Stimulated activated naive CD4-positive, alpha-beta T cell treated with Interleukin-2 at 50 U/mL for 16 hours (primary cell): ENCODE data around the gene PGGT1B.

Source experiments
- DNase-seq: peaks from one replicate; lab custom pipeline; 2025; lab: John Stamatoyannopoulos, UW

The PGGT1B gene

DNA sequence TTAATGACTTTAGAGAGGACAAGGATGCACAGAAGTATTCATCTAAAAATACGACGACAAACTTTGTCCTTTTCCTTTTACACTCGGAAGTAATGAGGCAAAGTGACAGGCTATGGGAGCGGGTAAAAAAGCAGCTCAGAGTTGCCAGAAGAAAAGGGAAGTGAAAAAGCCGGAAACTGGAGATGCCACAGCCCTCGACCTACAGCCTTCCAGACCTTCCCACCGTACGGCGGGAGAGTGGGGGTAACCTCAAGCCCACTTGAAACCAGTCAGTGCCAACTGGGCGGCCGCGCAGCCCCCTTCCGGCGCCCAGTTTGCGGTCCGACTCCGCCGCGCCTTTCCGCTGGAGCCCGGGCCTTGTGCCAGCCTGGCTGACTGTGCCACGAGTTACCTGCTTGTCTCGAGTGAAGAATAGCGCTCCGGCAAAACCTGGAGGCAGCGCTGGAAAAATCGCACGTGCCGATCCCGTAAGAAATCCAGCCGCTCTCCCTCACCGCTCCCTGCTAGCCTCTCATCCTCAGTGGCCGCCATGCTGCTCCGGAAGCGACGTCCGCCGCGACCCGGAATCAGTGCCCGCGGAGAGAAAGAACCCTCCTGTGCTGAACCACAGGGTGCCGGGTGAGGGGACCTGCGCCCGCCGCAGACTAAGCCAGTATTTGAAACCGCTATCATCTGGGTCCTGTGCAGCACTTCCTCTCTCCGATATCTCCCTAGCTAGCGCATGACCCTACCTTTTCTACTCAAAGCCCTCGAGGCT is at the start of gene PGGT1B:
Gene PGGT1B, minus strand, starts transcription at position 557 of the 757 bp plus-strand sequence. Its CDS starts 26 bp downstream, at position 531.
- peak; percentile 62 for DNase-seq

GRCh38 chr5:115309751-115310370 is 47.2 kb upstream of the PGGT1B start:
- DNase-seq = no peak

DNA sequence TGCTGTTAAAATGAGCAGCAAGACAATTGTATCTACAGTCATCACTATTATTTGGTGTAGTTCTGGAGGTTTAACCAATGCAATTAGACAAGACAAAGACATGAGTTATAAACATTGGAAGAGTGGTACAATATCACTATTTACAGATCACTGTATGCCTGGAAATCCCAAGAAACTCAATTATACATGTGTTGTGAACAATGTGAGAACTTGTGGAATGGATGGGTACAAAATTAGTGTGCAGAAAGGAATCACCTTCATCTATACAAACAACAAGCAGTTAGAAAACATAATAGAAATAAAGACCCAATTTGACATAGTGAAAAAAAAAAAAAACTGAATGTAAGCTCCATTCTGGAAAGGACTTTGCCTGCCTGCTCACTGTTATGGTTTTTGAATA is 46.1 kb upstream of the PGGT1B start:
- no peak for DNase-seq

GRCh38 chr5:115306011-115306536 is 43.4 kb upstream of the PGGT1B start:
- no peak for DNase-seq

DNA sequence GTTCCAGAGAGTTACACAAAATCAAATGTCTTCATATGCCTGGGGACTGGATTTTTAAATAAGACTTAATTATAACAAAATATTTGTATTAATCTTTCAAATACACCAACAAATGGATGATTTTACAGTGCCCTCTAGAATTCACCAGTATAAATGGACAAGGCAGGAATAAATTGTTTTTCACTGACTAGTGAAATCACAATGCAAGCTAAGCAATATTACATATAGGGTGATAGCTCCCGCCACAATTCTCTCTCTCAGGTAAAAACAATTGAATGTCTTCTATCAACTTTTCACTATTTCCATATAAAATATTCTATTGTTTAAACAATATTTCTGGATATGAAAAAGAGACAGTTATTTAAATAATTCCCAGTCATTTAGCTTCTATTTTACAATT is 41.8 kb upstream of the PGGT1B start:
- no peak for DNase-seq

GRCh38 chr5:115298811-115299210 is 36.1 kb upstream of the PGGT1B start:
- no peak for DNase-seq

- DNase-seq = no peak
Measured at GRCh38 chr5:115297031-115297430, 34.4 kb upstream of the PGGT1B start.

GRCh38 chr5:115296124-115297022 is 33.7 kb upstream of the PGGT1B start, which contains the start of gene CCDC112:
TSS of gene CCDC112 (minus strand) at chr5:115296654. CDS start at chr5:115296543, 111 bp downstream.
- peak; percentile 76 for DNase-seq

GRCh38 chr5:115295777-115296123 is 33.1 kb upstream of the PGGT1B start:
- DNase-seq = no peak

GRCh38 chr5:115291397-115291796 is 28.7 kb upstream of the PGGT1B start:
- no peak for DNase-seq

DNA sequence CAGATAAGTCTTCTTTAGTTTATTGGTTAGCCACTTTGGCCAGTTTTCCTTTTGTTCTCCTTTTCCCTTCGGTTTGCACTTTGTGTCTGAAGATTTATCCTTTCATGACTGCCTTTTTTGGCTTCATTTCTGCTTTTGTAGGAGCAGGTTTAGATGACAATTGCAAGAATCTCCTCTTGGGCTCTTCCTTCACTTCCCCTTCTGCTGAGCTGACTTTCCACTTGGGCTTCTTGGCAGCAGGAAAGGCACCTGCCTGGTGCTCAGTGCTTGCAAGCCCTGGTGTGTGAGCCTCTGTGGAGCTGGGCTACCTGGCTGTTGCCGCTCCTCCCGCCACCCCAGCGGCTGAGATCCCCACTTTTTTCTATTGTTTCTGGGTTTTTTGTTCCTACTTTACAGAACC is 26.4 kb upstream of the PGGT1B start:
- no peak for DNase-seq

GRCh38 chr5:115284021-115284420 is 21.3 kb upstream of the PGGT1B start:
- no peak for DNase-seq

DNA sequence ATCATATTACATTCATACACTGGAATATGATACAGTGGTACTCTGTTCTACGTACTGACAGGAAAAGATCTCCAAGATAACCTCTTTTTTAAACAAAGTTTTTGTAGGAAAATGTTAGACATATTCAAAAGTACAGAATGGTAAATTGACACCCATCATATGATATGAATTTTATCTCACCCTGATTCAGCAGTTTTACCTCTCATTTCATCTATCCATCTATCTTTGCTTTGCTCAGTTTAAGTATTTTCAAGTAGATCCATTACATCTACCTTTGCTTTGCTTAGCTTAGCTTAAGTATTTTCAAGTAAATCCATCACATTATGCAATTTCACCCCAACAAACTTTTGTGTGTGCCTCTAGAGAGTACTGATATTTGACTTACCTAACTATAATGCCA is 19.5 kb upstream of the PGGT1B start:
- no peak for DNase-seq

- DNase-seq = no peak
Measured at GRCh38 chr5:115274584-115274983, 11.9 kb upstream of the PGGT1B start.

DNA sequence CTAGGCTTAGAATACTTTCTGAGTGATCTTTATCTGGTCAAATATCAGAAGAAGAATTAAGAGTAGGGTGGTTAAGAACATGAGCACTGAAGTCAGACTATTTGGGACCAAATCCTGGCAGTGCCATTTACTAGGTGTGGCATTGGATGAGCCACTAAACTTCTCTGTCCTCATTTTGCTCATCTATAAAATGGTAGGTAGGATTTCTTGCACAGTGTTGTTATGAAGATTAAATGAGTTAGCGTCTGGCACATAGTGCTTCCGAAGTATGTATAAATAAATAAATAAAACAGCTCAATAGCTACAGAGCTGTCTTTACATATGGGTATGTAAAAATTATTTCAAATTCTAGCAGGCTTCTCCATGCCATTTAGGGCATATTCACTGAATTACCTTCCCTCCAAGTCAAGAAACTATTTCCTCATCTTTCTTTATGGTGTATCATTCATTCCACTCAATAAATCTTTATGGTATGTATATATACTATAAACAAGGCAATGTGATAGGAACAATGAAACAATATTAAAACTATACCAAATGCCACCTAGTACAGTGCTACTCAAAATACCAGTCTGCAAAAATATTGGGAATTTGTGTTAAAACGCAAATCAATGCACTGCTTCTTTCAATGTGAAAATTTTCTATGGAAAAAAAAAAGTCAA is 9.8 kb upstream of the PGGT1B start:
- no peak for DNase-seq

DNA sequence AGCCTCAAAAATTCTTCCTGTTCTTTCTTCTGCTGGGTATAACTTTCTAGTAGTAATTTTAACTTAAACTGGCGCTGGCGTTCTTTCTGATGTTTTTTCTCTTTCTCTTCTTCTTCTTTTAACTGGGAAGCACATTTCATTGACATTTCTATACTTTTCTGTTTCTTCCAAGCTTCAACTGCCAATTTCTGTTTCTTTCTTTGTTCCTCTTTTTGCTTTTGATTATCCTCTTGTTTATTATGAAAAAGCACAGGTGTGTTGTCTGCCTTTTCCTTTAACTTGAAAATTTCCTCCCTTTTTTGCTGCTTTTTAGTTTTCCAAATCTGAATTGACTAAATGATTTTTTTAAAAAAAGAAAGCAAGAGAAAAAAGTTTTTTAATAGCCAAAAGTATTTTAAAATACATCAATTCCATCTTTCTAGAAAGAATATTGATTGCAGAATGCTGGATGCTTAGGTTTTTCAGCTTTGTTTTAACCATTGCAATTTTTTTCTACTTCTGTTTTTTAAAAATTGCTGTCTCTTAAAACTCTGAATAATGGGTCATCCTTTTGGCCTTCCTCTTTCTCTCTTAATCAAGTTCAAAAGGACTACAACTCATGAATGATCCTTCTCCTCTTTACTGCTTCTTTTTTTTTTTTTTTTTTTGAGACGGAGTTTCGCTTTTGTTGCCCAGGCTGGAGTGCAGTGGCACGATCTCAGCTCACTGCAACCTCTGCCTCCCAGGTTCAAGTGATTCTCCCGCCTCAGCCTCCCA is 8.8 kb upstream of the PGGT1B start:
- no peak for DNase-seq

DNA sequence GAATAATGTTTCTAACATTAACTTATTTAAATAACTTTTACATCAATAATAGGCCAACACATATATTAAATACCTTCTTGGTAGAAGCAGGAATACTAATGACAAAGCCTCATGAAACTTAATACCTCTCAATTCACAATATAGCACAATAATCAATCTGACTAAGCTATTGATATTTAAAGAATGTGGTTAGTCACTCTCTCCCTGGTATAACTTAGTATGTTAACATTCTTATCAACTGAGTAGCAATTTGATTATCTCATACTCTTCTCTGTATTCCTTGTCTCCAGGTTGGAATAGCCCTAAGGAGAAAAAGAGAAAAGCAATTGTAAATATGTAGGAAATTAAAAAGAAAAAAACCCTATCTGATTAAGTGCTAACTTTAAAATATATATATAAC is 4.9 kb upstream of the PGGT1B start:
- no peak for DNase-seq

DNA sequence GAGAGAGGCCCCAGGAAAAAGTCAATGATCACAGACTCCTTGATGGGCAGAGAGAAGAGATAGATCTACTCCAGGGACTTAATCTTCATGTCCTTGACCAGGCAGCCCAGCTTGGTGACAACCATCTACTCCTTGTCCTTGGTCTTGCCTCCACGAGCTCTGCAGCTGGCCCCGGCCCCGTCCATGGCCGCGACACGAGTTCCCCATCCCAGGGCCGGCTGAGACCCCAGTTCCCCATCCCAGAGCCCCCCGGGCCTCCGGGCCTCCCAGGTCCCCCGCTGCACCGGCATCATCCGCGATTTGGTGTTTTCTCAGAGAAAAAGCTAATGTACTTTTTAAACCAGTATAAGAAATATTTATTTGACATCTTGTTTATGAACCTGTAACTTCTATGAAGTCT is 2.5 kb upstream of the PGGT1B start:
- DNase-seq = no peak

- DNase-seq = no peak
Measured at GRCh38 chr5:115264786-115265185, 2.1 kb upstream of the PGGT1B start.

DNA sequence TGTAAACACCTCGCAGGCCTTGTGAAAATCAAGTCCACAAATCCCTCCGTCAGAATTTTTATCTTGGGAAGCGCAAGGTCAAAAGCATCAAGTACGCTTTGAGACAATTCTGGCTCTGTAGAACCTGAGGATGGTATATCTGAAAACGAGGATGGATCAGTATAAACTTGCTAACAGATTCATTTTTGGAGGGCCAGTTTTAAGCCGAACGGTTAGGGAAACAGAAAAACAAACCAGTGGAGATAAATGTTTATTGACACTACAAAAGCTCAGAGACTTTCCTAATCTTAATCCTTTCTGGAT is 352 bp upstream of the PGGT1B start:
- no peak for DNase-seq

- DNase-seq = no peak
Measured at GRCh38 chr5:115262011-115262320, 711 bp downstream of the PGGT1B start.

- no peak for DNase-seq
Measured at GRCh38 chr5:115260248-115260647, 2.4 kb downstream of the PGGT1B start.
